Medulla oblongata (tissue), 1 donor: ENCODE data around the gene HOMER1.

ENCODE experiments used
- DNase-seq: peaks from one replicate; pipeline ENCODE4 v3.0.0-alpha.2; 2015; ENCODE audit errors: extremely low spot score

HOMER1 gene, protein sequence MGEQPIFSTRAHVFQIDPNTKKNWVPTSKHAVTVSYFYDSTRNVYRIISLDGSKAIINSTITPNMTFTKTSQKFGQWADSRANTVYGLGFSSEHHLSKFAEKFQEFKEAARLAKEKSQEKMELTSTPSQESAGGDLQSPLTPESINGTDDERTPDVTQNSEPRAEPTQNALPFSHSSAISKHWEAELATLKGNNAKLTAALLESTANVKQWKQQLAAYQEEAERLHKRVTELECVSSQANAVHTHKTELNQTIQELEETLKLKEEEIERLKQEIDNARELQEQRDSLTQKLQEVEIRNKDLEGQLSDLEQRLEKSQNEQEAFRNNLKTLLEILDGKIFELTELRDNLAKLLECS

GRCh38 chr5:79513704-79514390, at the start of gene HOMER1:
HOMER1 (minus strand) TSS chr5:79514134; CDS start chr5:79512774, 1,360 bp downstream.
- DNase-seq: peak; percentile 75

GRCh38 chr5:79563247-79563590, 49.3 kb upstream of the HOMER1 start:
- DNase-seq: no peak

- DNase-seq: no peak
Observed at GRCh38 chr5:79562351-79563246, 48.7 kb upstream of the HOMER1 start.

DNA sequence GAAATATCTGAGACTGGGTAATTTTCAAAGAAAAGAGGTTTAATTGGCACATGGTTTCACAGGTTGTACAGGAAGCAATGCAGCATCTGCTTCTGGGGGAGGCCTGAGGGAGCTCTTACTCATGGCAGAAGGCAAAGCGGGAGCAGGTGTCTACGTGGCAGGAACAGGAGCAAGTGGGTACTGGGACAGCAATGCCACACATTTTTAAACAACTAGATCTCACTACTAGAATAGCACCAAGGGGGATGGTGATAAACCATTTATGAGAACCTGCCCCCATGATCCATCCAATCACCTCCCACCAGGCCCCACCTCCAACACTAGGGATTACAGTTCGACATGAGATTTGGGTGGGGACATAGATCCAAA, 47.6 kb upstream of the HOMER1 start:
- DNase-seq: no peak

- DNase-seq: no peak
Observed at GRCh38 chr5:79560771-79561524, 47.0 kb upstream of the HOMER1 start.

DNA sequence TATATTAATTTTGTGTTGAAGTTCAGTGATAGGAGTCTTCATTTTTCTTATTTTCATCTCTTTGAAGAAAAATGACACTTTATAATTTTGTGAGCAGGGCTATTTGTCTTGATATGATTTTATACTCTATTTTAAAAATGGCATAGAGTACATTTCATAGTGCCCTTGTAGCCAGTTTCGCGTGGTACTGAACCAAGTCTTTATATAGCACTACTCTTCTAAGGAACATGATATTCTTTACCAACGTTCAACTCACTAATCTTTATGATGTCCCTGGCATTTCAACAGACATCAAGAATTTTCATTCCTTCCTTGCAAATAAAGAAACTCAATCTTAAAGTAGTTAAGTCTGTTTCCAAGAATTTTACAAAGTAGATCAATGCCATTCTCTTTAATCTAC, 41.5 kb upstream of the HOMER1 start:
- no peak for DNase-seq

GRCh38 chr5:79552984-79553383, 39.0 kb upstream of the HOMER1 start:
- DNase-seq: no peak

- no peak for DNase-seq
Observed at GRCh38 chr5:79547982-79548381, 34.0 kb upstream of the HOMER1 start.

- DNase-seq: no peak
Observed at GRCh38 chr5:79547429-79547822, 33.5 kb upstream of the HOMER1 start.

DNA sequence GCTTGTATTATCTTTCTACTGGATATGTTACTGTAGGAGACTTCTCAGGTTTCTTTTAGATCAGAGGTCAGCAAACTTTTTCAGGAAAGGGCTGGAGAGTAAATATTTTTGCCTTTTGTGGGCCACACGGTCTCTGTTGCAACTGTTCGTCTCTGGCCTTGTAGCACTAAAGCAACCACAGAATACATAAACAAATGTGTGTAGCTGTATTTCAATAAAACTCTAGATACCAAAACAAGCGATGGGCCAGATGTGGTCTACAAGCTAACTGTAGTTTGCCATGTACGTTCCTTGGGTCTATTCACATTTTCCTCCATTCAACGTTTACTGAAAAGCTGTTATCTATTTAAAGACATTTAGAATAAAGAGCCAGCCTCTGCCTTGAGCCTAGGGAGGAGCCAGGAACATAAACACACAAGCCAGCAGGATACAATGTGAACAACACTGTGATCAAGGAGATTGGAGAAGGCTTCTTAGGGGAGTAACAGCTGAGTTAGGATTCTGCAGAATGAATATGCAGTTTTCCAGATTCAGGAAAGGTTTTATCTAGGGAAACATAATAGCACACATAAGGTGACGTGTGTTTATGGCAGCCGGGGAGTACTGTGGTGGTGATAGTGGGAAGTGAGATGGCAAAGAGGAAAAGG, 33.0 kb upstream of the HOMER1 start:
- no peak for DNase-seq

- no peak for DNase-seq
Observed at GRCh38 chr5:79544131-79544530, 30.2 kb upstream of the HOMER1 start.

GRCh38 chr5:79540939-79541338, 27.0 kb upstream of the HOMER1 start:
- no peak for DNase-seq

- no peak for DNase-seq
Observed at GRCh38 chr5:79536193-79536906, 22.4 kb upstream of the HOMER1 start.

DNA sequence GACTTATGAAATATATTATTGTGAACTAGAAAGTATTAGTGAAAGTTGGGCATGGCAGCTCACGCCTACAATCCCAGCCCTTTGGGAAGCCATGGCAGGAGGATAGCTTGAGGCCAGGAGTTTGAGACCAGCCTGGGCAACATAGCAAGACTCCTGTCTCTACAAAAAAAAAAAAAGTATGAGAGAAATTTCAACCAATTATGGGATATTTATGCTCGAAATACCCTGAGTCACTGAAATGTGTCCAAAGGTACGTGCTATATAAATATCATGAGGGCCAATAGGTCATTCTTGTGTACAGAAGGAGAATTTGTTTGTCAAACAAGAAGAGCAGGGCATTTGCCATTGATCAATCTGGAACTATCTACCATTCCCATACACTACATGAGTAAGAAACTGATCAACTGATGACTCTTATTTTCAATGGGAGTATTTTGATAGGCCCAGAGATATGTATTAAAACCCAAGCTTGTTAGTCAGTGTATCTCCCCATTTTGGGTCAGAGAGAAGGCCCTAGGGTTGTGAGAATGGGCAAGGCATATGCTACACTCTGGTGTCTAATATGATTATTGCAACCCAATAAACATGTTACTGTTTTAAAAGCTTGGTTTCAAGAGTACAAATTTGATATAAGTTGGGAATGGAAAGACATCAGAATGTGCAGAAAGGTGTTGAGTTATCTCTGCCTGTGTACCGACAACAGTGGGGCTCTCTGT, 21.7 kb upstream of the HOMER1 start:
- DNase-seq: no peak

- DNase-seq: no peak
Observed at GRCh38 chr5:79529110-79529509, 15.2 kb upstream of the HOMER1 start.

DNA sequence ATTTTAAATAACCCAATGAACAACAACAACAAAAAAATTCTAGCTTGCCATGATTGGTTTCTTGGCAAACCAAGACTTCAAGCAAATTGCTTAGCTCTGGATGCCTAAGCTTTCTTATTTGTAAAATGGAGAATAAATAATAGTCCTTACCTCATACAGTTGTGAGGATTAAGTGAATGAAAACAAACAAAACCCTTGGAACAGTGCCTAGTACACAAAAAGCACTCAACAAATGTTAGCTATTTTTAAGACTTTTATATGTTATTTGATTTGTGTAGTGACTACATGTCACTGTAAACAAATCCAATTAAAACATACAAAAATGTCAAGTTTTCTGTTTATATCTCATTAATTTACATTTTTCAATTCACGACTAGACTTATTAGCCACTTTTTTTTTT, 13.5 kb upstream of the HOMER1 start:
- DNase-seq: no peak

GRCh38 chr5:79526928-79527327, 13.0 kb upstream of the HOMER1 start:
- no peak for DNase-seq

GRCh38 chr5:79526493-79526892, 12.6 kb upstream of the HOMER1 start:
- DNase-seq: no peak

- no peak for DNase-seq
Observed at GRCh38 chr5:79521156-79521555, 7.2 kb upstream of the HOMER1 start.

- no peak for DNase-seq
Observed at GRCh38 chr5:79518718-79519117, 4.8 kb upstream of the HOMER1 start.
